K562 (cell line): Measurements from ENCODE around the gene LIX1L. TPM values are rescaled to one million over a fixed set of nuclear protein-coding genes. Genes with fewer than 3 reads are reported as not detected.

Source experiments
- AFF1 ChIP-seq, 2 experiments: fragments of 450-650 bp; IDR thresholded peaks; 2 replicates each; pipeline ENCODE4 v1.6.1; 2018; ENCODE audit warnings: mild to moderate bottlenecking in 2 of 2, low read depth in 1 of 2; ENCODE audit not compliant: partially characterized antibody in 2 of 2
- ATF3 ChIP-seq, 2 experiments: fragments of 450-650 bp in 1 of 2; sonication (generic) in 1 of 2; formaldehyde crosslinking in 1 of 2; IDR thresholded peaks in 1 of 2; conservative IDR thresholded peaks in 1 of 2; 2 replicates each; pipeline versions ENCODE4 v1.6.1 to v1.8.1; 2016 to 2023; ENCODE audit warnings: mild to moderate bottlenecking in 2 of 2, moderate library complexity in 2 of 2, inconsistent platforms in 1 of 2, missing genetic modification reagents in 1 of 2
- CEBPZ ChIP-seq: fragments of 150-350 bp; IDR thresholded peaks from 2 replicates; pipeline ENCODE4 v1.6.1; 2014; ENCODE audit warnings: low read depth, mild to moderate bottlenecking, low read length, borderline replicate concordance
- CREB1 ChIP-seq, 2 experiments: sonication (generic) in 1 of 2; formaldehyde crosslinking in 1 of 2; IDR thresholded peaks; 2 replicates each; pipeline versions ENCODE4 v1.6.1 to v1.8.0; 2012 to 2022; ENCODE audit warnings: inconsistent platforms in 1 of 2, mild to moderate bottlenecking in 1 of 2, missing genetic modification reagents in 1 of 2, moderate library complexity in 1 of 2
- CXXC5 ChIP-seq: fragments of 250-450 bp; sonication (Bioruptor Pico); IDR thresholded peaks from 2 replicates; pipeline ENCODE4 v1.8.0; 2022; ENCODE audit warnings: inconsistent platforms, mild to moderate bottlenecking, moderate library complexity
- ELF1 ChIP-seq: fragments of 200-800 bp; sonication (Bioruptor generic); IDR thresholded peaks from 2 replicates; pipeline ENCODE4 v1.6.1; 2016; ENCODE audit warnings: missing genetic modification characterization, missing compliant biosample characterization
- HDAC2 ChIP-seq: fragments of 450-650 bp; IDR thresholded peaks from 2 replicates; pipeline ENCODE4 v1.6.1; 2016; ENCODE audit warnings: mild to moderate bottlenecking
- ILK ChIP-seq: fragments of 450-650 bp; IDR thresholded peaks from 2 replicates; pipeline ENCODE4 v1.6.1; 2016; ENCODE audit warnings: missing genetic modification characterization, low read depth, mild to moderate bottlenecking, missing compliant biosample characterization, moderate library complexity, borderline replicate concordance
- IRF9 ChIP-seq: fragments of 450-650 bp; IDR thresholded peaks from 2 replicates; pipeline ENCODE4 v1.6.1; 2016; ENCODE audit warnings: missing biosample characterization, missing genetic modification characterization
- MEIS2 ChIP-seq: fragments of 450-650 bp; IDR thresholded peaks from 2 replicates; pipeline ENCODE4 v1.6.1; 2014; ENCODE audit warnings: mild to moderate bottlenecking; ENCODE audit not compliant: partially characterized antibody
- NFE2 ChIP-seq: IDR thresholded peaks from 2 replicates; pipeline ENCODE4 v1.6.1; 2014; ENCODE audit warnings: antibody characterized with exemption, low read depth
- PURB ChIP-seq: sonication (generic); formaldehyde crosslinking; IDR thresholded peaks from 2 replicates; pipeline ENCODE4 v1.9.0; 2021; ENCODE audit warnings: low read depth, mild to moderate bottlenecking, missing genetic modification reagents
- SMAD2 ChIP-seq: fragments of 150-350 bp; IDR thresholded peaks from 2 replicates; pipeline ENCODE4 v1.6.1; 2014; ENCODE audit warnings: low read depth, mild to moderate bottlenecking, low read length
- ZC3H11A ChIP-seq: IDR thresholded peaks from 2 replicates; pipeline ENCODE4 v1.6.1; 2012; ENCODE audit warnings: low read depth, low read length, improper control_type of control experiment
- ZNF324 ChIP-seq: fragments of 250-450 bp; sonication (Bioruptor Pico); IDR thresholded peaks from 2 replicates; pipeline ENCODE4 v1.4.0; 2020; ENCODE audit warnings: mild to moderate bottlenecking
- ZNF445 ChIP-seq: fragments of 250-450 bp; sonication (Bioruptor Pico); IDR thresholded peaks from 2 replicates; pipeline ENCODE4 v1.4.0; 2020; ENCODE audit warnings: low read depth, mild to moderate bottlenecking, moderate library complexity
- polyA plus RNA-seq, 8 experiments: library from polyadenylated mRNA; depleted of rRNA in 4 of 8; stranded (reverse) in 5 of 8; unstranded in 3 of 8; fragments of >200 nt; fragmentation: Nextera tagmentation in 2 of 8; fragmentation: Illumina TruSeq in 1 of 8; extraction: Ambion mirVana in 2 of 8; extraction: Trizol in 1 of 8; gene quantifications; 2 replicates each; pipeline versions ENCODE4 v1.2.1 to v1.2.3, GENCODE V29; 2011 to 2014; ENCODE audit warnings: inconsistent platforms in 1 of 8, missing spikeins in 1 of 8
- total RNA-seq, 7 experiments: library from RNA; depleted of rRNA in 6 of 7; stranded (reverse); fragments of >200 nt in 6 of 7; fragmentation: Illumina TruSeq in 2 of 7; extraction: Trizol in 2 of 7; gene quantifications; 2 replicates each; pipeline versions ENCODE4 v1.2.1 to v1.2.3, GENCODE V29; 2011 to 2021; ENCODE audit warnings: low replicate concordance in 1 of 7

The LIX1L gene
- total and polyA plus RNA-seq, 9 of the 15 experiments (the other 6 are each of a cell fraction or from before 2014, with no cell fraction given) = 4.6 to 26.5 (median 12.5) TPM

GRCh38 chr1:145994391-145995120 is 36.7 kb upstream of the LIX1L start (continued):
- TF ChIP-seq PURB (no peak), MEIS2 (peak; percentile 52), AFF1 (IDR thresholded peaks at IDR 0.05; ENCODE audit: low read depth in 1 of 2, partially characterized antibody in 2 of 2) (peak; percentile 1 to 12), ZNF445 (CRISPR knock-in tag) (peak; percentile 54; the same call in 1 of the 2 replicates), ZNF324 (no peak), CREB1 (IDR thresholded peaks at IDR 0.05) (no peak), CREB1 (CRISPR knock-in tag; IDR thresholded peaks at IDR 0.05) (no peak), ILK (tag) (no peak), IRF9 (tag) (no peak), NFE2 (peak; percentile 57; the same call in 1 of the 2 replicates), ATF3 (IDR thresholded peaks at IDR 0.05) (peak; percentile 56), ATF3 (CRISPR knock-in tag; conservative IDR thresholded peaks at IDR 0.05) (no peak; the same call in 1 of the 2 replicates), CXXC5 (no peak), ZC3H11A (no peak), HDAC2 (no peak), SMAD2 (no peak), CEBPZ (no peak), ELF1 (no peak)
